HG03520 (cell line): ENCODE data around the gene EHD2.

Experiments used
- ATAC-seq: cut with Tn5 transposase; IDR thresholded peaks from one replicate; pipeline ENCODE4 v1.9.1; 2021; ENCODE audit warnings: mild to moderate bottlenecking, moderate library complexity; ENCODE audit not compliant: unreplicated experiment

Gene EHD2

GRCh38 chr19:47687906-47688305 is 25.3 kb upstream of the EHD2 start:
- ATAC-seq, result no peak

GRCh38 chr19:47691090-47691489 is 22.1 kb upstream of the EHD2 start:
- ATAC-seq, result no peak

- no peak for ATAC-seq
These were observed 21.4 kb upstream of the EHD2 start for GRCh38 chr19:47691782-47692181.

GRCh38 chr19:47693489-47693888 is 19.7 kb upstream of the EHD2 start:
- ATAC-seq, result no peak

- ATAC-seq, result no peak
These were observed 19.3 kb upstream of the EHD2 start for GRCh38 chr19:47693903-47694302.

GRCh38 chr19:47694466-47695273 is 18.6 kb upstream of the EHD2 start:
- ATAC-seq, result no peak

GRCh38 chr19:47695533-47696262 is 17.5 kb upstream of the EHD2 start:
- no peak for ATAC-seq

GRCh38 chr19:47696635-47697034 is 16.6 kb upstream of the EHD2 start:
- no peak for ATAC-seq

- no peak for ATAC-seq
These were observed 15.2 kb upstream of the EHD2 start for GRCh38 chr19:47697863-47698609.

- ATAC-seq, result no peak
These were observed 14.4 kb upstream of the EHD2 start for GRCh38 chr19:47698631-47699359.

GRCh38 chr19:47699360-47699917 is 13.8 kb upstream of the EHD2 start:
- ATAC-seq, result no peak

GRCh38 chr19:47700934-47701716 is 12.1 kb upstream of the EHD2 start:
- ATAC-seq, result no peak

- ATAC-seq, result no peak
These were observed 11.3 kb upstream of the EHD2 start for GRCh38 chr19:47701717-47702552.

GRCh38 chr19:47702671-47703070 is 10.6 kb upstream of the EHD2 start:
- no peak for ATAC-seq

- ATAC-seq, result no peak
These were observed 9.9 kb upstream of the EHD2 start for GRCh38 chr19:47703301-47703700.

- ATAC-seq, result no peak
These were observed 9.2 kb upstream of the EHD2 start for GRCh38 chr19:47704024-47704423.

- ATAC-seq, result no peak
These were observed 8.6 kb upstream of the EHD2 start for GRCh38 chr19:47704656-47705055.

- ATAC-seq, result no peak
These were observed 5.9 kb upstream of the EHD2 start for GRCh38 chr19:47707135-47707925.
